ENCODE data around the gene PELI2. TPM values are rescaled to one million over a fixed set of nuclear protein-coding genes. Genes with fewer than 3 reads are reported as not detected.

PELI2 gene
- total and polyA plus RNA-seq, 8 donors, result 6.0 to 46.6 (median 32.6) TPM

GRCh38 chr14:56333359-56334292 lies 215.4 kb downstream of the PELI2 start:
- intact Hi-C loops (cut with DNase I), result loop anchor here in 1 of 3 donors (10.0 kb wide), 1 partner anchor 629 kb away; no protein-coding TSS in a partner anchor
- H3K4me1 ChIP-seq, result peaks cover 0 to 8% (median 0%) of the 10 kb centered on the region in 3 donors
- no peak for TF ChIP-seq CTCF (IDR thresholded peaks at IDR 0.05)
- ATAC-seq (peak in 3 of 4 donors; percentile 87 to 91 (median 87)), FAIRE-seq (no peak), DNase-seq (no peak)
- WGBS, 2 donors, result 80 to 84% methylated on average over 9 of the region's 9 CpGs
- H3K4me3 ChIP-seq, result no peak overlapping the region
- H3K36me3 ChIP-seq, result no peaks in the 10 kb centered on the region
- no peaks in the 10 kb centered on the region for H3K27me3 ChIP-seq
- no peaks in the 10 kb centered on the region for H3K9me3 ChIP-seq
- peak overlapping the region in 2 of 4 donors; percentile 40 to 44 for H3K27ac ChIP-seq

- Histone ChIP-seq H3K27ac (peak overlapping the region in 2 of 4 donors; percentile 40 to 44), H3K4me3 (no peak overlapping the region), H3K27me3 (no peaks in the 10 kb centered on the region), H3K36me3 (no peaks in the 10 kb centered on the region), H3K9me3 (no peaks in the 10 kb centered on the region), H3K4me1 (peaks cover 0 to 8% (median 0%) of the 10 kb centered on the region in 3 donors)
- no peak for TF ChIP-seq CTCF (IDR thresholded peaks at IDR 0.05)
- intact Hi-C loops (cut with DNase I), result loop anchor here in 1 of 3 donors (10.0 kb wide), 1 partner anchor 630 kb away; no protein-coding TSS in a partner anchor
- WGBS, 2 donors, result 79 to 81% methylated on average over 1 of the region's 1 CpG
- no peak for ATAC-seq
- no peak for FAIRE-seq
- DNase-seq, result no peak
Observed at GRCh38 chr14:56334458-56334857, 216.2 kb downstream of the PELI2 start.

- Histone ChIP-seq H3K27ac (no peak overlapping the region), H3K27me3 (no peaks in the 10 kb centered on the region), H3K4me3 (no peak overlapping the region), H3K4me1 (peaks cover 0 to 4% (median 0%) of the 10 kb centered on the region in 3 donors), H3K9me3 (no peaks in the 10 kb centered on the region), H3K36me3 (no peaks in the 10 kb centered on the region)
- ATAC-seq (no peak), DNase-seq (no peak), FAIRE-seq (no peak)
- WGBS, 2 donors, result 91 to 94% methylated on average over 4 of the region's 4 CpGs
- intact Hi-C loops (cut with DNase I), result loop anchor here in 1 of 3 donors (10.0 kb wide), 1 partner anchor 634 kb away; no protein-coding TSS in a partner anchor
- no peak for TF ChIP-seq CTCF (IDR thresholded peaks at IDR 0.05)
Observed at GRCh38 chr14:56338674-56339073, 220.5 kb downstream of the PELI2 start.

GRCh38 chr14:56339855-56340701 lies 221.9 kb downstream of the PELI2 start:
- intact Hi-C loops (cut with DNase I), result loop anchor here in 1 of 3 donors (10.0 kb wide), 1 partner anchor 635 kb away; no protein-coding TSS in a partner anchor
- FAIRE-seq (no peak), DNase-seq (peak in 5 of 6 donors; percentile 26 to 61 (median 46)), ATAC-seq (peak; percentile 58 to 93 (median 90))
- Histone ChIP-seq H3K4me1 (no peaks in the 10 kb centered on the region), H3K27me3 (no peaks in the 10 kb centered on the region), H3K4me3 (no peak overlapping the region), H3K9me3 (no peaks in the 10 kb centered on the region), H3K36me3 (no peaks in the 10 kb centered on the region), H3K27ac (no peak overlapping the region)
- TF ChIP-seq CTCF (IDR thresholded peaks at IDR 0.05), result peak; percentile 24 to 55 (median 36)
- WGBS, 2 donors, result 64 to 65% methylated on average over 9 of the region's 9 CpGs
